Activated T-cell treated with anti-CD3 and anti-CD28 coated beads for 48 hours (primary cell): ENCODE measurements around the gene SMIM36.
"Not testable (repeated sequence)": the region's sequence is repeated elsewhere in the genome, so short reads cannot be mapped to it uniquely, and the experiment has no call there.

Experiments
- DNase-seq: peaks from one replicate; pipeline ENCODE4 v3.0.0-alpha.2; 2020; ENCODE audit warnings: low read depth

SMIM36 gene

GRCh38 chr17:55454906-55455474 is 56.3 kb downstream of the SMIM36 start:
- DNase-seq: no peak

- no peak for DNase-seq
Measured at GRCh38 chr17:55453839-55454557, 57.3 kb downstream of the SMIM36 start.

GRCh38 chr17:55452139-55452790 is 59.0 kb downstream of the SMIM36 start:
- no peak for DNase-seq

GRCh38 chr17:55451758-55452138 is 59.5 kb downstream of the SMIM36 start:
- DNase-seq: no peak

- no peak for DNase-seq
Measured at GRCh38 chr17:55451203-55451641, 60.0 kb downstream of the SMIM36 start.

GRCh38 chr17:55450232-55450825 is 60.9 kb downstream of the SMIM36 start:
- DNase-seq: no peak

GRCh38 chr17:55448681-55449080 is 62.6 kb downstream of the SMIM36 start:
- DNase-seq: no peak

- DNase-seq: no peak
Measured at GRCh38 chr17:55446581-55447205, 64.6 kb downstream of the SMIM36 start.

GRCh38 chr17:55446004-55446403 is 65.2 kb downstream of the SMIM36 start:
- DNase-seq: not testable (repeated sequence)

- no peak for DNase-seq
Measured at GRCh38 chr17:55444471-55445441, 66.5 kb downstream of the SMIM36 start.

- DNase-seq: no peak
Measured at GRCh38 chr17:55443904-55444303, 67.3 kb downstream of the SMIM36 start.

- no peak for DNase-seq
Measured at GRCh38 chr17:55442953-55443683, 68.1 kb downstream of the SMIM36 start.

GRCh38 chr17:55442462-55442861 is 68.8 kb downstream of the SMIM36 start:
- DNase-seq: no peak

- DNase-seq: no peak
Measured at GRCh38 chr17:55441544-55441943, 69.7 kb downstream of the SMIM36 start.

- no peak for DNase-seq
Measured at GRCh38 chr17:55440391-55440790, 70.9 kb downstream of the SMIM36 start.

GRCh38 chr17:55437159-55437605 is 74.1 kb downstream of the SMIM36 start:
- DNase-seq: no peak

GRCh38 chr17:55436224-55437158 is 74.8 kb downstream of the SMIM36 start:
- no peak for DNase-seq

GRCh38 chr17:55435408-55435807 is 75.8 kb downstream of the SMIM36 start:
- DNase-seq: no peak

- DNase-seq: no peak
Measured at GRCh38 chr17:55434721-55435120, 76.5 kb downstream of the SMIM36 start.
